ENCODE data around the gene FARP1.

FARP1 gene

DNA sequence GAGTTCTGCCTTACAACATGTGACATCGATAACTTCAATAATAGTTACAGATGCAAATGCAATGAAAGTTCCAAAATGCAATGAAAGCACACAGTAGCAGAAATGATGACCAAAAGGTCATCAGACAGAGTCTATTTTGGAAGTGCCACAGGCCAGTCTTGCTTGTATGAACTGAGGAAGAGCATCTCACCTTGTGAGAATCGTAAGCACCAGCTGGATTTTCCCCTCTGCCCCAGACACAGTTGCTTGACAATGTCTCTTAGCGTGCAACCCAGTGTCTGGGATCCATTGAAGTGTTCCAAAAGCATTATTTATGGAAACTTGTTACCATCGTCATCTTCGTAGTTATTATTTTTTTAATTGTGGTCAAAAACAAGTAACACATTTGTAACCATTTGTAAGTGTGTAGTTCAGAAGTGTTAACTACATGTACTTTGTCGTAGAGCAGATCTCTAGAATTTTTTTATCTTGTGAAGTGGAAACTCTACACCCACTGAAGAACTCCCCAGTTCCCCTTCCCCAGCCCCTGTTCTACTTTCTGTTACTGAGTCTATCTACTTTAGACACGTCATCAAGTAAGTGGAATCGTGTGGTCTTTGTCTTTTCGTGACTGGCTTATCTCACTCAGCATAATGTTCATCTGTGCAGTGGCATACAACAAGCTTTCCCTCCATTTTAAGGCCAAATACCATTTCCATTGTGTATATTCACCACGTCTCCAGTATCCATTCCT lies 204.2 kb downstream of the FARP1 start:
- no peak overlapping the region for H3K4me2 ChIP-seq (ENCODE audit: low read length)
- H3K4me1 ChIP-seq (ENCODE audit: control insufficient read depth, low read length), result no peaks in the 10 kb centered on the region
- no peaks in the 10 kb centered on the region for H3K9me3 ChIP-seq (ENCODE audit: control insufficient read depth, insufficient read depth, low read length)
- no peaks in the 10 kb centered on the region for H3K27me3 ChIP-seq (ENCODE audit: control insufficient read depth, low read length)
- H4K20me1 ChIP-seq (ENCODE audit: control insufficient read depth, insufficient read depth, low read depth, low read length), result 0 out of 2 replicates have a peak, but pooled peaks cover 3% of the 10 kb centered on the region
- H3K9me2 ChIP-seq (replicated peaks; ENCODE audit: control insufficient read depth, low read length), result no peaks in the 10 kb centered on the region
- no peak overlapping the region for H3K27ac ChIP-seq (ENCODE audit: low read depth, low read length)
- TF ChIP-seq EZH2phosphoT487 (IDR thresholded peaks at IDR 0.05; ENCODE audit: borderline replicate concordance, low read length), result no peak
- TF ChIP-seq, protein P1, sequence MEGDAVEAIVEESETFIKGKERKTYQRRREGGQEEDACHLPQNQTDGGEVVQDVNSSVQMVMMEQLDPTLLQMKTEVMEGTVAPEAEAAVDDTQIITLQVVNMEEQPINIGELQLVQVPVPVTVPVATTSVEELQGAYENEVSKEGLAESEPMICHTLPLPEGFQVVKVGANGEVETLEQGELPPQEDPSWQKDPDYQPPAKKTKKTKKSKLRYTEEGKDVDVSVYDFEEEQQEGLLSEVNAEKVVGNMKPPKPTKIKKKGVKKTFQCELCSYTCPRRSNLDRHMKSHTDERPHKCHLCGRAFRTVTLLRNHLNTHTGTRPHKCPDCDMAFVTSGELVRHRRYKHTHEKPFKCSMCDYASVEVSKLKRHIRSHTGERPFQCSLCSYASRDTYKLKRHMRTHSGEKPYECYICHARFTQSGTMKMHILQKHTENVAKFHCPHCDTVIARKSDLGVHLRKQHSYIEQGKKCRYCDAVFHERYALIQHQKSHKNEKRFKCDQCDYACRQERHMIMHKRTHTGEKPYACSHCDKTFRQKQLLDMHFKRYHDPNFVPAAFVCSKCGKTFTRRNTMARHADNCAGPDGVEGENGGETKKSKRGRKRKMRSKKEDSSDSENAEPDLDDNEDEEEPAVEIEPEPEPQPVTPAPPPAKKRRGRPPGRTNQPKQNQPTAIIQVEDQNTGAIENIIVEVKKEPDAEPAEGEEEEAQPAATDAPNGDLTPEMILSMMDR (IDR thresholded peaks at IDR 0.05; ENCODE audit: low read depth, low read length, poor library complexity, severe bottlenecking), result no peak
- H3F3A ChIP-seq (ENCODE audit: control insufficient read depth, insufficient read depth), result no peaks in the 10 kb centered on the region
- no peaks in the 10 kb centered on the region for H3K36me3 ChIP-seq (ENCODE audit: control insufficient read depth, low read length)
- no peaks in the 10 kb centered on the region for H3K79me2 ChIP-seq (ENCODE audit: control insufficient read depth, low read length)
- no peak overlapping the region for H3K4me3 ChIP-seq (ENCODE audit: low read length)

DNA sequence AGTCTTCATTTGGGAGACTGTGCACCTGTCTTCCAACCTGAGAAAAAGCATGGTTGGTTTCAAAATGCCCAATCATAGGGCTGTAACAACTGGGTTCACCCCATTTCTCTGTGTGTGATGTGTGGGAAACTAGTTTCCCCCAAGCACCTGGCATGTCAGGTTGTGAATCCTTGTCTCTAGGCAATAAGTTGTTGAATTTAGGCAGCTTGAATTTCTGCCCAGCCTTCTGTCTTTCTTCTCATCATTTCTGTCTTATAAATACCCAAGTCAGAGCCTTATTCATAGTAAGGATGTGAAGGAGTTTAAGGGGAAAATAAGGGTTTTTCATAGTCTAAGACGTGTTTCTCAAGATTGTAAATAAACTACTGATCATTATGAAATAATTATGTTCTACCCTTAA lies 204.9 kb downstream of the FARP1 start:
- Histone ChIP-seq H4K20me1 (ENCODE audit: control insufficient read depth, insufficient read depth, low read depth, low read length) (0 out of 2 replicates have a peak, but pooled peaks cover 3% of the 10 kb centered on the region), H3K4me3 (ENCODE audit: low read length) (no peak overlapping the region), H3K9me2 (replicated peaks; ENCODE audit: control insufficient read depth, low read length) (no peaks in the 10 kb centered on the region), H3K4me1 (ENCODE audit: control insufficient read depth, low read length) (no peaks in the 10 kb centered on the region), H3K36me3 (ENCODE audit: control insufficient read depth, low read length) (no peaks in the 10 kb centered on the region), H3K4me2 (ENCODE audit: low read length) (no peak overlapping the region), H3K27ac (ENCODE audit: low read depth, low read length) (no peak overlapping the region), H3K9me3 (ENCODE audit: control insufficient read depth, insufficient read depth, low read length) (no peaks in the 10 kb centered on the region), H3K79me2 (ENCODE audit: control insufficient read depth, low read length) (no peaks in the 10 kb centered on the region), H3K27me3 (ENCODE audit: control insufficient read depth, low read length) (no peaks in the 10 kb centered on the region), H3F3A (ENCODE audit: control insufficient read depth, insufficient read depth) (no peaks in the 10 kb centered on the region)
- TF ChIP-seq, protein P1 (IDR thresholded peaks at IDR 0.05; ENCODE audit: low read depth, low read length, poor library complexity, severe bottlenecking), result no peak
- TF ChIP-seq EZH2phosphoT487 (IDR thresholded peaks at IDR 0.05; ENCODE audit: borderline replicate concordance, low read length), result no peak

DNA sequence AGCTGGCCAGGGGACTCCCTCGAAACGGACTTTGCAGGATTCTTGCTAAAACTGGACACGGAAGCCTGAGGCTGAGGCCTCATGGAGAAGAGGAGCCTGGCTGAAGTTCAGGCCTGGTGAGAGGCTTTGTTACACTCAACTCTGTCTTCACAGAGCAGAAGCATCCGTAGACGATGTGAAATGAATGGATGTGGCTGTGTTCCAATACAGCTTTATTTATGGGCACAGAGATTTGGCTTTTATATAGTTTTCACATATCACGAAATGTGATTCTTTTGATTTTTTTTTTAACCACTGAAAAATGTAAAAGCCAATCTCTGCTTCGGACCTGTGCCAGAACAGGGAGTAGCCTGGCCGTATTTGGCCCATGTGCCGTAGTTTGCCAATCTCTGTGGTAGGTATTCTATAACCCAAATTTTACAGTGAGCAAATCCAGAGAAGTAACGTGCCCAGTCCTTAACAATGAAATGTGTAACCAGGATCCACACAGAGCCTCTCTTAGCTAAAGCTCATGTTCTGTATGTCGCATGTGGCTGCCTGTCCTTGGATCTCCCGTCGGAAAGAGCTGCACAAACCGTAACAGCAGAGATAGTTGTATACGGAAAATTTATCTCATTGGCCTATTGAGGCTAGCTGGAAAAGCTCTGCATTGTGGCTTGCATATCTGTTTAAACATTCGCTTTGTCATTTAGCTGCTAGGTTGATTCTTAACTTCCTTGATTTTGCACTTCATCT lies 205.7 kb downstream of the FARP1 start:
- no peak overlapping the region for H3K4me3 ChIP-seq (ENCODE audit: low read length)
- H3K27ac ChIP-seq (ENCODE audit: low read depth, low read length), result no peak overlapping the region
- H3F3A ChIP-seq (ENCODE audit: control insufficient read depth, insufficient read depth), result no peaks in the 10 kb centered on the region
- TF ChIP-seq, protein P1 (IDR thresholded peaks at IDR 0.05; ENCODE audit: low read depth, low read length, poor library complexity, severe bottlenecking), result no peak
- TF ChIP-seq EZH2phosphoT487 (IDR thresholded peaks at IDR 0.05; ENCODE audit: borderline replicate concordance, low read length), result no peak
- H3K36me3 ChIP-seq (ENCODE audit: control insufficient read depth, low read length), result no peaks in the 10 kb centered on the region
- H4K20me1 ChIP-seq (ENCODE audit: control insufficient read depth, insufficient read depth, low read depth, low read length), result no peaks in the 10 kb centered on the region
- no peaks in the 10 kb centered on the region for H3K4me1 ChIP-seq (ENCODE audit: control insufficient read depth, low read length)
- no peaks in the 10 kb centered on the region for H3K9me3 ChIP-seq (ENCODE audit: control insufficient read depth, insufficient read depth, low read length)
- H3K79me2 ChIP-seq (ENCODE audit: control insufficient read depth, low read length), result no peaks in the 10 kb centered on the region
- H3K9me2 ChIP-seq (replicated peaks; ENCODE audit: control insufficient read depth, low read length), result no peaks in the 10 kb centered on the region
- no peaks in the 10 kb centered on the region for H3K27me3 ChIP-seq (ENCODE audit: control insufficient read depth, low read length)
- H3K4me2 ChIP-seq (ENCODE audit: low read length), result no peak overlapping the region

All from DOHH2 (cell line).